Colonic mucosa (tissue), 4 donors: ENCODE data around the gene STOML2. TPM values are rescaled to one million over a fixed set of nuclear protein-coding genes. Genes with fewer than 3 reads are reported as not detected.
A peak's percentile ranks its signal among the peaks of the same experiment; 100 is the strongest.

ENCODE experiments used
- DNase-seq: peaks from one replicate; pipeline ENCODE4 v3.0.0-alpha.2; 2020
- H3K27ac ChIP-seq: fragments of 200-600 bp; one replicate; pipeline ENCODE4 v1.8.0; 2021
- H3K27me3 ChIP-seq: fragments of 200-600 bp; one replicate; pipeline ENCODE4 v1.8.0; 2021
- H3K36me3 ChIP-seq: fragments of 200-600 bp; one replicate; pipeline ENCODE4 v1.8.0; 2021
- H3K4me1 ChIP-seq: fragments of 200-600 bp; one replicate; pipeline ENCODE4 v1.8.0; 2021; ENCODE audit warnings: mild to moderate bottlenecking
- H3K4me3 ChIP-seq: fragments of 200-600 bp; one replicate; pipeline ENCODE4 v1.8.0; 2021
- H3K9ac ChIP-seq, 2 donors: one replicate each; pipeline ENCODE4 v1.7.0; 2013; ENCODE audit warnings: control low read depth in 2 of 2, low read depth in 2 of 2, low read length in 2 of 2
- H3K9me3 ChIP-seq: fragments of 200-600 bp; one replicate; pipeline ENCODE4 v1.8.0; 2021
- CTCF ChIP-seq: fragments of 200-600 bp; IDR thresholded peaks from one replicate; pipeline ENCODE4 v1.8.0; 2022; ENCODE audit warnings: antibody characterized with exemption, mild to moderate bottlenecking
- intact Hi-C: fragments of 100-400 bp; cut with DNase I; formaldehyde crosslinking; loops from one replicate; pipeline ENCODE4 v1.14.1; 2022
- total RNA-seq, 2 donors: library from RNA; stranded (reverse); fragmentation: NEBNext Ultra II Directional in 1 of 2; extraction: Animal tissue kit (Norgen Biotek cat#: 25700) in 1 of 2; gene quantifications; one replicate each; pipeline ENCODE4 v1.2.1, GENCODE V29; 2021
- donor health status: healthy.
- donor health status: DM: no; HTN: no; CAD: no.
- donor health status: DM: no; HTN: no; CAD: no.

Gene STOML2
- total RNA-seq, 2 donors from 2014 or later: 111 to 233 TPM

GRCh38 chr9:35104586-35104985 lies 1.7 kb upstream of the STOML2 start:
- intact Hi-C loops: no loop called here
- H3K27ac ChIP-seq: no peak overlapping the region

DNA sequence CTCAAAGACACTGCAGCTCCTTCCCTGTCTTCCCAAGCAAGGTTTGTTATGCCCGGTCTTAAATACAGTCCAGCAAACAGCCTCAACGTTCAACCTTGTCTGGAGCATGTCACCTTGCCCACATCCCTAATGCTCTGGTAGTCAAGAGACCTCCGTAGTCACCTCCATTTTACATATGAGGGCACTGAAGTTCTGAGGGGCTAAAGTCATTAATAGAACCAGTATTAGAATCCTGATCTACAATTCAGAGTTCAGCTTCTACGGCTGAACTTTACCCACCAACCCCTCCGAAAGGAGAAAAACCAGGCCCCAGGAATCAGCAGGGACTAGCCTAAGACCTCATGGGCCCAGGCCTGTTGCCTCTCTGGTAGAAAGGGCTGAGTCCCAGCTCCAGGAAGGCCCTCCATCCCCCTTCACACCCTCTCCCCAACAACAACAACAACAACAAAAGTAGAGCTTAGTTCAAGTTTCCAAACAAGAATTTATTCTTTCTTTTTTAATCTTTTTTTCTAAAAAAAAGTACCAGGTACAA lies 795 bp upstream of the STOML2 start:
- intact Hi-C loops: no loop called here
- Histone ChIP-seq H3K4me3 (peak overlapping the region; percentile 78), H3K9me3 (no peaks in the 10 kb centered on the region), H3K9ac (peak overlapping the region in 1 of 2 donors; percentile 73), H3K36me3 (peaks cover 7% of the 10 kb centered on the region), H3K4me1 (peaks cover 6% of the 10 kb centered on the region), H3K27ac (peak overlapping the region; percentile 60), H3K27me3 (no peaks in the 10 kb centered on the region)
- DNase-seq: no peak
- TF ChIP-seq CTCF: no peak

More at GRCh38 chr9:35104586-35104985, 1.7 kb upstream of the STOML2 start:
- H3K4me1 ChIP-seq: peaks cover 6% of the 10 kb centered on the region
- no peaks in the 10 kb centered on the region for H3K9me3 ChIP-seq
- H3K9ac ChIP-seq: no peak overlapping the region
- no peak for DNase-seq
- no peak overlapping the region for H3K4me3 ChIP-seq
- no peak for TF ChIP-seq CTCF
- peaks cover 7% of the 10 kb centered on the region for H3K36me3 ChIP-seq
- no peaks in the 10 kb centered on the region for H3K27me3 ChIP-seq

DNA sequence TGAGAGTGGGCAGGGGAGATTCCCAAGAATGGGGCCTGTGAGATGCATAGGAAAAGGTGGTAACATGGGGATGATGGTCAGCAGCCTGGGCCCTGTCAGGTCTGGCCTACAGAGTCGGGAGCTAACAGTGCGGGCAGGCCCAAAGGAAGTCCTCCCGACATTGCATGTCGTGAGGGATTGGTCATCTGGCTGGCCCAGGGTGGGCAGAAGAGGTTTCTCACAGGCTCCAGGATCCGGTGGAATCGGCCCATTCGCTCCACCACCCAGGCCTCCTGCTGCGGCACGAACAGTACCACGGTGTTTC lies 514 bp downstream of the STOML2 start:
- no peaks in the 10 kb centered on the region for H3K36me3 ChIP-seq
- H3K27ac ChIP-seq: peak overlapping the region; percentile 60
- H3K9ac ChIP-seq: peak overlapping the region; percentile 73 to 83
- H3K27me3 ChIP-seq: no peaks in the 10 kb centered on the region
- peaks cover 6% of the 10 kb centered on the region for H3K4me1 ChIP-seq
- no peak for TF ChIP-seq CTCF
- intact Hi-C loops: no loop called here
- DNase-seq: no peak
- H3K9me3 ChIP-seq: no peaks in the 10 kb centered on the region
- H3K4me3 ChIP-seq: peak overlapping the region; percentile 78

GRCh38 chr9:35097573-35097972 lies 5.4 kb downstream of the STOML2 start:
- DNase-seq: no peak
- intact Hi-C loops: loop anchor here (10.0 kb wide), 1 partner anchor 193 kb away; no protein-coding TSS in a partner anchor
- Histone ChIP-seq H3K27me3 (no peaks in the 10 kb centered on the region), H3K9me3 (no peaks in the 10 kb centered on the region), H3K27ac (no peak overlapping the region), H3K4me3 (no peak overlapping the region), H3K9ac (no peak overlapping the region), H3K4me1 (peaks cover 6% of the 10 kb centered on the region), H3K36me3 (no peaks in the 10 kb centered on the region)
- TF ChIP-seq CTCF: no peak

- Histone ChIP-seq H3K27me3 (no peaks in the 10 kb centered on the region), H3K9me3 (no peaks in the 10 kb centered on the region), H3K9ac (peak within 1 kb of the TSS; percentile 92 to 94), H3K27ac (peak within 1 kb of the TSS; percentile 96), H3K36me3 (no peaks in the 10 kb centered on the region), H3K4me1 (no peaks in the 10 kb centered on the region), H3K4me3 (peak within 1 kb of the TSS; percentile 72)
- peak; percentile 90 for DNase-seq
- intact Hi-C loops: loop anchor here (10.0 kb wide), 1 partner anchor 191 kb away; no protein-coding TSS in a partner anchor
- peak; percentile 71 for TF ChIP-seq CTCF
Observed at GRCh38 chr9:35096035-35096849, 6.7 kb downstream of the STOML2 start, which contains the start of gene PIGO. TSS of gene PIGO (minus strand) at chr9:35096591. CDS start at chr9:35095565, 1,026 bp downstream.
